OCI-LY7 (cell line): ENCODE results near the gene THG1L. TPM values are rescaled to one million over a fixed set of nuclear protein-coding genes. Genes with fewer than 3 reads are reported as not detected.
A peak's percentile ranks its signal among the peaks of the same experiment; 100 is the strongest.

Experiments
- BruUV-seq: library from RNA; stranded (reverse); fragments of 400-500 nt; replicated peaks from 2 replicates; lab custom pipeline; 2021; lab: Mats Ljungman, UMichigan
- CTCF ChIA-PET: fragments of 300-600 bp; sonication (Branson Sonifier 250); formaldehyde crosslinking; loops from one replicate; lab custom pipeline; 2022; ENCODE audit warnings: antibody characterized with exemption; ENCODE audit not compliant: unreplicated experiment; lab: Charles Lee
- POLR2A ChIA-PET: fragments of 300-600 bp; sonication (Branson Sonifier 250); formaldehyde crosslinking; loops from one replicate; lab custom pipeline; 2022; ENCODE audit warnings: antibody characterized with exemption; lab: Charles Lee
- DNase-seq: peaks from one replicate; pipeline ENCODE4 v3.0.0-alpha.2; 2015; ENCODE audit warnings: low spot score
- H2AFZ ChIP-seq: fragments of 200-600 bp; sonication (generic), shearing (Covaris generic); 2 replicates; pipeline ENCODE4 v1.6.1; 2014; ENCODE audit warnings: mild to moderate bottlenecking, antibody characterized with exemption, low read length, moderate library complexity
- H3K27ac ChIP-seq: fragments of 200-600 bp; sonication (generic); 2 replicates; pipeline ENCODE4 v1.5.1; 2014; ENCODE audit warnings: mixed run types, low read depth, mild to moderate bottlenecking, moderate library complexity, low read length, inconsistent platforms; ENCODE audit not compliant: poor library complexity, severe bottlenecking
- H3K36me3 ChIP-seq: fragments of 200-600 bp; sonication (generic); 2 replicates; pipeline ENCODE4 v1.6.1; 2014; ENCODE audit warnings: mild to moderate bottlenecking, antibody characterized with exemption, low read length, moderate library complexity, mixed read lengths; ENCODE audit not compliant: insufficient read depth
- H3K4me1 ChIP-seq: fragments of 200-600 bp; sonication (generic); 2 replicates; pipeline ENCODE4 v1.5.1; 2014; ENCODE audit warnings: mild to moderate bottlenecking, low read length; ENCODE audit not compliant: insufficient read depth, poor library complexity, severe bottlenecking
- H3K4me2 ChIP-seq: fragments of 200-600 bp; sonication (generic); 2 replicates; pipeline ENCODE4 v1.6.1; 2014; ENCODE audit warnings: mild to moderate bottlenecking, low read length
- H3K4me3 ChIP-seq: fragments of 200-600 bp; sonication (generic); 2 replicates; pipeline ENCODE4 v1.5.1; 2014; ENCODE audit warnings: mild to moderate bottlenecking, low read depth, low read length; ENCODE audit not compliant: poor library complexity, severe bottlenecking
- H3K79me2 ChIP-seq: fragments of 200-600 bp; sonication (generic); 2 replicates; pipeline ENCODE4 v1.6.1; 2016; ENCODE audit warnings: low read depth, mild to moderate bottlenecking, low read length, moderate library complexity, mixed read lengths; ENCODE audit not compliant: insufficient read depth
- H3K9me2 ChIP-seq: fragments of 200-600 bp; sonication (generic); 2 replicates; pipeline ENCODE4 v1.6.1; 2016; ENCODE audit warnings: mild to moderate bottlenecking, low read length, mixed read lengths; ENCODE audit not compliant: insufficient read depth
- H3K9me3 ChIP-seq: fragments of 200-600 bp; sonication (generic); 2 replicates; pipeline ENCODE4 v1.6.1; 2014; ENCODE audit warnings: mild to moderate bottlenecking, mixed run types, low read length, mixed read lengths
- H4K20me1 ChIP-seq: fragments of 200-600 bp; sonication (generic); 2 replicates; pipeline ENCODE4 v1.6.1; 2014; ENCODE audit warnings: mild to moderate bottlenecking, antibody characterized with exemption, low read length, moderate library complexity, mixed read lengths; ENCODE audit not compliant: insufficient read depth
- EZH2phosphoT487 ChIP-seq: fragments of 200-600 bp; sonication (generic); IDR thresholded peaks from 2 replicates; pipeline ENCODE4 v1.6.1; 2018; ENCODE audit warnings: low read depth, borderline replicate concordance, mild to moderate bottlenecking, mixed run types, antibody characterized with exemption, low read length, moderate library complexity, mixed read lengths
- intact Hi-C: fragments of 100-400 bp; cut with micrococcal nuclease; formaldehyde crosslinking; loops from one replicate; pipeline ENCODE4 v1.10.0; 2022; ENCODE audit not compliant: unreplicated experiment
- total RNA-seq, 2 experiments: library from RNA; depleted of rRNA in 1 of 2; stranded (reverse); fragments of >200 nt in 1 of 2; shearing (Covaris generic) in 1 of 2; gene quantifications; 2 replicates each; pipeline ENCODE4 v1.2.3, GENCODE V29; 2014 to 2022
- TF ChIP-seq, protein P1 (sequence below): fragments of 200-600 bp; sonication (generic); conservative IDR thresholded peaks from 2 replicates; pipeline ENCODE4 v1.5.1; 2014; ENCODE audit warnings: mild to moderate bottlenecking, antibody characterized with exemption, low read length, moderate library complexity, mixed read lengths

THG1L gene
- total RNA-seq, 2 experiments from 2014 or later, result 18.5 to 20.7 TPM

DNA sequence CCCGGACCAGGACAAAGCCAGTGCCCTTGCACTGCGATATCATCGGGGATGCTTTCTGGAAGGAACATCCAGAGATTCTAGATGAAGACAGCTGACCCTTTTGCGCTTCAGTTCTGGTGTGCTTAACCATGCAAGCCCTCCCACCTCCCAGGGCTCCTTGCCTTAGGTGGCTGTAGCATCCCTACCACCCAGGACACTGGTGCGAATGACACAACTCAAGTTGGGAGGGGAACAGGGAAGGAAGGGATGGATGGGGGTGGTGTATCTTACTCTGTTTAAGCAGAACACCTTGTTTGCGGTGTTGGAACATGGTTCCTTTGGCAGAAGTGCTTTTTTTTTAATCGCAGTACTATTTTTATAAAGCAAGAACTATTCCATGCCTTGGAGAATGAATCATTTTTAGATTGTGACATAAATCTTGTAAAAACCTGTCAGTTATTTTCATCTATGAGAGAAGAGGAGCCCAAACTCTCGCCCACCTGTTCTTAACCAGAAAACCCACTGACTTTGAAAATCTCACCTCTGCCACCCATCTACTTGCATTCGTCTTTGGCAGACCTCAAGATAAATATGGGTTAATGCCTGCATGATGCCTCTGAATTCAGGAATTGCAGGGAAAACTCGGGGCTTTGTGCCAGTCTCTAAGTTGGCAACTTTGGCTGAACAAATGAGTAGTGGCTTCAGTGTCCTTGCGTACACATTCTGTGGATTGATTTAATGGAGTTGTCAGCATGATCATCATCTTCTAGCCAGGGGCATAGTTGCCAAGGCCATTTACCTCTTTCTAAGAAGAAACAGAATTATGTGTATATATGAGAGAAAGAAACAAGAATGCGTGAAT is 8.4 kb downstream of the THG1L start:
- intact Hi-C loops, result loop anchor here (5.0 kb wide), 1 partner anchor 137 kb away; no protein-coding TSS in a partner anchor
- POLR2A ChIA-PET, result interaction anchor here (0.7 kb wide), 1 partner anchor 10 kb away, joined by 6 read pairs; no protein-coding TSS in a partner anchor

DNA sequence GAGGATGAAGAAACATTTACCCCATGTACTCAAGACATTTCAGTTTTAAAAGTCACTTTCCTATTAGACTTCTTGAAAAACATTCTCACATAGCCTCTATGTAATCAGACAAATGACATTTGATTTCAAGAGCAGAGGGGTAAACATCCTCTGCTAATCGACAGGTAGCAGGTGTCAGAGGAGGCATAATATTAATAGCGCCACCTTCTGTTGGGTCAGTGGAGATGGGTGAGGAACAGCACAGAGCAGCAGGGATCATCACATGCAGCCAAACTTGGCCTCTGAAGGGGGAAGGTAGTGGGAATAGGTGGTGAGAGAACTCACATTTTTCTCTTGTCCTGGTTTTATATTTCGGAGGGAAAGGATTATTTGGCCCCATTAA is 9.0 kb downstream of the THG1L start:
- TF ChIP-seq, protein P1, sequence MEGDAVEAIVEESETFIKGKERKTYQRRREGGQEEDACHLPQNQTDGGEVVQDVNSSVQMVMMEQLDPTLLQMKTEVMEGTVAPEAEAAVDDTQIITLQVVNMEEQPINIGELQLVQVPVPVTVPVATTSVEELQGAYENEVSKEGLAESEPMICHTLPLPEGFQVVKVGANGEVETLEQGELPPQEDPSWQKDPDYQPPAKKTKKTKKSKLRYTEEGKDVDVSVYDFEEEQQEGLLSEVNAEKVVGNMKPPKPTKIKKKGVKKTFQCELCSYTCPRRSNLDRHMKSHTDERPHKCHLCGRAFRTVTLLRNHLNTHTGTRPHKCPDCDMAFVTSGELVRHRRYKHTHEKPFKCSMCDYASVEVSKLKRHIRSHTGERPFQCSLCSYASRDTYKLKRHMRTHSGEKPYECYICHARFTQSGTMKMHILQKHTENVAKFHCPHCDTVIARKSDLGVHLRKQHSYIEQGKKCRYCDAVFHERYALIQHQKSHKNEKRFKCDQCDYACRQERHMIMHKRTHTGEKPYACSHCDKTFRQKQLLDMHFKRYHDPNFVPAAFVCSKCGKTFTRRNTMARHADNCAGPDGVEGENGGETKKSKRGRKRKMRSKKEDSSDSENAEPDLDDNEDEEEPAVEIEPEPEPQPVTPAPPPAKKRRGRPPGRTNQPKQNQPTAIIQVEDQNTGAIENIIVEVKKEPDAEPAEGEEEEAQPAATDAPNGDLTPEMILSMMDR, result peak; percentile 85
- TF ChIP-seq EZH2phosphoT487, result no peak
- no peak overlapping the region for H3K27ac ChIP-seq
- H3K4me2 ChIP-seq, result no peak overlapping the region
- BruUV-seq, result TSS peak; percentile 29
- no peak overlapping the region for H3K4me3 ChIP-seq
- H3K9me2 ChIP-seq, result no peaks in the 10 kb centered on the region
- peaks cover 18% of the 10 kb centered on the region for H3K4me1 ChIP-seq
- peaks cover 7% of the 10 kb centered on the region; the same call in 1 of the 2 replicates for H3K9me3 ChIP-seq
- peak; percentile 54 for DNase-seq
- ChIA-PET CTCF (no interaction called here), POLR2A (interaction anchor here (0.7 to 5.0 kb wide), 2 partner anchors 8 to 309 kb away, joined by 5 to 31 read pairs; partner anchors contain the start of gene THG1L)
- no peaks in the 10 kb centered on the region; the same call in 1 of the 2 replicates for H4K20me1 ChIP-seq
- no peaks in the 10 kb centered on the region for H3K79me2 ChIP-seq
- intact Hi-C loops, result loop anchor here (5.0 kb wide), 1 partner anchor 138 kb away; no protein-coding TSS in a partner anchor
- H2AFZ ChIP-seq, result no peak overlapping the region
- H3K36me3 ChIP-seq, result peaks cover 54% of the 10 kb centered on the region

More for the DNA sequence above, 8.4 kb downstream of the THG1L start:
- no peak overlapping the region for H3K27ac ChIP-seq
- peaks cover 12% of the 10 kb centered on the region for H3K4me1 ChIP-seq
- no peak overlapping the region for H3K4me3 ChIP-seq
- H4K20me1 ChIP-seq, result no peaks in the 10 kb centered on the region
- TF ChIP-seq, protein P1, result no peak
- TF ChIP-seq EZH2phosphoT487, result no peak
- BruUV-seq, result no TSS peak
- CTCF ChIA-PET, result no interaction called here
- H3K36me3 ChIP-seq, result peaks cover 58% of the 10 kb centered on the region
- no peak overlapping the region for H3K4me2 ChIP-seq
- H3K79me2 ChIP-seq, result no peaks in the 10 kb centered on the region
- peaks cover 7% of the 10 kb centered on the region; the same call in 1 of the 2 replicates for H3K9me3 ChIP-seq
- no peak overlapping the region for H2AFZ ChIP-seq
- DNase-seq, result no peak
- H3K9me2 ChIP-seq, result no peaks in the 10 kb centered on the region
